DND-41 (cell line): ENCODE data around the gene OPCML.
A peak's percentile ranks its signal among the peaks of the same experiment; 100 is the strongest.

Source experiments
- EZH2 ChIP-seq: IDR thresholded peaks from 3 replicates; pipeline ENCODE4 v1.6.1; 2012; ENCODE audit warnings: borderline replicate concordance, low read depth, mild to moderate bottlenecking, moderate library complexity, low read length, inconsistent platforms; ENCODE audit not compliant: severe bottlenecking
- TF ChIP-seq, protein P1 (sequence below): IDR thresholded peaks from 2 replicates; pipeline ENCODE4 v1.5.1; 2012; ENCODE audit warnings: borderline replicate concordance, low read length, moderate library complexity, mild to moderate bottlenecking; ENCODE audit not compliant: poor library complexity, severe bottlenecking; ENCODE audit errors: extremely low read depth

DNA sequence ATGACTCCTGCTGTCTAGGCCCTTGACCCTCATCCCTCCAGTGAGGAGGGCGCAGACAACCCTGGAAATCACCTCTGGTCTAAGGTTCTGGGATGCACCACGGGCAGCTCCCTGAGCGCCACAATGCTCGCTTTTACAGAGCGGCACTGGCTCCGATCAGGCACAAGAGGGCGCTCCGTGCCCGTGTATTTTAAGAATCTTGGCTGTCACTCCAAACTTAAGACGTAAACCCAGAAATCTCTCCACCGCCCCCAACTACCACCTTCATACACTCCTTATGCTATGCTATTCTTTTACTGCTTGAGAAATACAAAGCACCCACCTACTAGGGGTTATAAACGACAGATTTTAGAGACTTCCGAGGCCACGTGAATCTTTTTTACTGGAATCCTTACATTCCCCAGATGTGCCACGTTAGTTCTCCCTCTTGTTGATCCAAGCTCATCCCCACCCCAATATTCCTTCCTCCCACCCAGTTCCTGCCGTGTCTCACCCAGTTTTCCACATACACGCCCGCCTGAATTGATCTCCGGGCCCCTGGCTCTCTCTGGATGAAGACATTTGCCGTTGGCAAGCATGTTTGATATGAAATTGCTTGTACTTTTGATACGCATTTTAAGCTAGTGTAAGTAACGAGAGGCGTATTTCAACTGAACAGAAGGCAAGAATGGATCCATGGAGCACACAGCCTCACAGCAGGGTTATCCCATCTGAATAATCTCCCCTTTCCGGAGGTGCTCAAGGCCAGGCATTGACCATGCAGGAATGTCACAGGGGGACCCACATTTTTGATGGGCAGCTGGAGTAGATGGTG, 453.5 kb downstream of the OPCML start:
- no peak for TF ChIP-seq EZH2
- TF ChIP-seq, protein P1, sequence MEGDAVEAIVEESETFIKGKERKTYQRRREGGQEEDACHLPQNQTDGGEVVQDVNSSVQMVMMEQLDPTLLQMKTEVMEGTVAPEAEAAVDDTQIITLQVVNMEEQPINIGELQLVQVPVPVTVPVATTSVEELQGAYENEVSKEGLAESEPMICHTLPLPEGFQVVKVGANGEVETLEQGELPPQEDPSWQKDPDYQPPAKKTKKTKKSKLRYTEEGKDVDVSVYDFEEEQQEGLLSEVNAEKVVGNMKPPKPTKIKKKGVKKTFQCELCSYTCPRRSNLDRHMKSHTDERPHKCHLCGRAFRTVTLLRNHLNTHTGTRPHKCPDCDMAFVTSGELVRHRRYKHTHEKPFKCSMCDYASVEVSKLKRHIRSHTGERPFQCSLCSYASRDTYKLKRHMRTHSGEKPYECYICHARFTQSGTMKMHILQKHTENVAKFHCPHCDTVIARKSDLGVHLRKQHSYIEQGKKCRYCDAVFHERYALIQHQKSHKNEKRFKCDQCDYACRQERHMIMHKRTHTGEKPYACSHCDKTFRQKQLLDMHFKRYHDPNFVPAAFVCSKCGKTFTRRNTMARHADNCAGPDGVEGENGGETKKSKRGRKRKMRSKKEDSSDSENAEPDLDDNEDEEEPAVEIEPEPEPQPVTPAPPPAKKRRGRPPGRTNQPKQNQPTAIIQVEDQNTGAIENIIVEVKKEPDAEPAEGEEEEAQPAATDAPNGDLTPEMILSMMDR = peak; percentile 81
